K562 (cell line): ENCODE results near the gene CTDSP2. TPM values are rescaled to one million over a fixed set of nuclear protein-coding genes. Genes with fewer than 3 reads are reported as not detected.
A peak's percentile ranks its signal among the peaks of the same experiment; 100 is the strongest.

ENCODE experiments used
- ATAC-seq: fragments of 200-7000 bp; cut with Tn5 transposase; 3 replicates; pipeline ENCODE4 v1.9.1; 2020; ENCODE audit warnings: moderate library complexity
- BruUV-seq: library from RNA; stranded (reverse); fragments of 400-500 nt; replicated peaks from 2 replicates; lab custom pipeline; 2021; lab: Mats Ljungman, UMichigan
- CTCF ChIA-PET: fragments of 300-600 bp; formaldehyde crosslinking; extraction: SDS; loops from one replicate; lab custom pipeline; 2021; ENCODE audit warnings: low intra/inter-chr PET ratio; lab: Yijun Ruan, JAX
- POLR2A ChIA-PET: fragments of 300-600, 350-650 bp; sonication (Branson Sonifier 250); formaldehyde crosslinking; extraction: SDS; loops from one replicate; lab custom pipeline; 2021; ENCODE audit warnings: antibody characterized with exemption, inconsistent platforms; lab: Yijun Ruan, JAX
- DNase-seq, 4 experiments: peaks; one replicate each; pipeline versions ENCODE4 v3.0.0 to v3.0.0-alpha.2; 2011 to 2018; ENCODE audit warnings: low spot score in 3 of 4, mixed read lengths in 3 of 4; ENCODE audit errors: extremely low read depth in 1 of 4
- FAIRE-seq: peaks from 2 replicates; lab custom pipeline; 2011; peaks lifted over from hg19 to GRCh38; lab: Jason Lieb, UNC
- H2AFZ ChIP-seq: 2 replicates; pipeline ENCODE4 v1.6.0; 2011; ENCODE audit warnings: low read depth, low read length, control low read depth, inconsistent platforms
- H3K27ac ChIP-seq: fragments of 200-600 bp; 3 replicates; pipeline ENCODE4 v1.8.0; 2011; ENCODE audit warnings: low read depth, mild to moderate bottlenecking, control low read depth, inconsistent platforms, low read length, moderate library complexity, mixed read lengths; ENCODE audit errors: extremely low read depth
- H3K27me3 ChIP-seq, 2 experiments: fragments of 300-600 bp in 1 of 2; 2 replicates in 1 of 2; 3 replicates in 1 of 2; pipeline versions ENCODE4 v1.6.0 to v1.8.0; 2011; ENCODE audit warnings: inconsistent platforms in 2 of 2, low read length in 2 of 2, mild to moderate bottlenecking in 1 of 2, mixed read lengths in 1 of 2, moderate library complexity in 1 of 2; ENCODE audit not compliant: control insufficient read depth in 2 of 2, insufficient read depth in 2 of 2
- H3K36me3 ChIP-seq: fragments of 300-600 bp; 3 replicates; pipeline ENCODE4 v1.8.0; 2011; ENCODE audit warnings: mild to moderate bottlenecking, low read length, inconsistent platforms; ENCODE audit not compliant: control insufficient read depth, insufficient read depth
- H3K4me1 ChIP-seq, 2 experiments: fragments of 200-600 bp in 1 of 2; replicated peaks in 1 of 2; 2 replicates in 1 of 2; 3 replicates in 1 of 2; pipeline versions ENCODE4 v1.5.1 to v1.8.0; 2011; ENCODE audit warnings: inconsistent platforms in 2 of 2, low read length in 2 of 2, mild to moderate bottlenecking in 1 of 2, mixed read lengths in 1 of 2, moderate library complexity in 1 of 2; ENCODE audit not compliant: control insufficient read depth in 2 of 2, insufficient read depth in 2 of 2
- H3K4me2 ChIP-seq: 2 replicates; pipeline ENCODE4 v1.6.1; 2011; ENCODE audit warnings: low read length, control low read depth, inconsistent platforms, mixed read lengths; ENCODE audit not compliant: insufficient read depth
- H3K4me3 ChIP-seq: fragments of 200-600 bp; sonication (generic), shearing (Covaris generic); 2 replicates; pipeline ENCODE4 v1.5.1; 2016; ENCODE audit warnings: control low read depth, inconsistent platforms
- H3K79me2 ChIP-seq: fragments of 200-600 bp; 3 replicates; pipeline ENCODE4 v1.8.0; 2011; ENCODE audit warnings: low read length, inconsistent platforms; ENCODE audit not compliant: control insufficient read depth, insufficient read depth
- H3K9ac ChIP-seq, 2 experiments: 2 replicates each; pipeline versions ENCODE4 v1.6.0 to v1.6.1; 2011; ENCODE audit warnings: low read depth in 2 of 2, low read length in 2 of 2, control low read depth in 1 of 2, inconsistent platforms in 1 of 2, mild to moderate bottlenecking in 1 of 2, mixed read lengths in 1 of 2; ENCODE audit not compliant: insufficient read depth in 1 of 2
- H3K9me1 ChIP-seq: one replicate; pipeline ENCODE4 v1.6.0; 2011; ENCODE audit warnings: inconsistent platforms, mild to moderate bottlenecking, low read length, moderate library complexity; ENCODE audit not compliant: control insufficient read depth, insufficient read depth
- H3K9me3 ChIP-seq: replicated peaks from 2 replicates; pipeline ENCODE4 v1.5.1; 2011; ENCODE audit warnings: low read depth, low read length, inconsistent platforms; ENCODE audit not compliant: control insufficient read depth, insufficient read depth
- H4K20me1 ChIP-seq: replicated peaks from 2 replicates; pipeline ENCODE4 v1.6.1; 2011; ENCODE audit warnings: low read length, inconsistent platforms, mixed read lengths; ENCODE audit not compliant: control insufficient read depth, insufficient read depth
- CBFA2T2 ChIP-seq: fragments of 450-650 bp; conservative IDR thresholded peaks from 2 replicates; pipeline ENCODE4 v1.6.1; 2017; ENCODE audit warnings: mild to moderate bottlenecking
- CCNT2 ChIP-seq: IDR thresholded peaks from 2 replicates; pipeline ENCODE4 v1.6.1; 2011; ENCODE audit warnings: borderline replicate concordance, low read depth, mild to moderate bottlenecking, moderate library complexity, mixed read lengths, low read length; ENCODE audit not compliant: insufficient read length; ENCODE audit errors: extremely low read depth
- CREBBP ChIP-seq: IDR thresholded peaks from one replicate; pipeline ENCODE4 v1.6.1; 2012; ENCODE audit warnings: low read depth, mild to moderate bottlenecking, control low read depth, inconsistent platforms, low read length
- EHMT2 ChIP-seq: fragments of 450-650 bp; IDR thresholded peaks from 2 replicates; pipeline ENCODE4 v1.6.1; 2018; ENCODE audit warnings: antibody characterized with exemption
- FOS ChIP-seq: IDR thresholded peaks from 3 replicates; pipeline ENCODE4 v1.6.1; 2011; ENCODE audit not compliant: insufficient read length; ENCODE audit errors: extremely low read depth
- PML ChIP-seq: IDR thresholded peaks from 2 replicates; pipeline ENCODE4 v1.6.1; 2012; ENCODE audit warnings: low read length, inconsistent platforms
- PRPF4 ChIP-seq: fragments of 200-400 bp; formaldehyde crosslinking; IDR thresholded peaks from one replicate; pipeline ENCODE4 v1.6.1; 2017; ENCODE audit warnings: low read length, low read depth, mild to moderate bottlenecking; ENCODE audit not compliant: insufficient read depth, poor library complexity, severe bottlenecking
- PTRF ChIP-seq: fragments of 450-650 bp; IDR thresholded peaks from 2 replicates; pipeline ENCODE4 v1.6.1; 2016; ENCODE audit warnings: mild to moderate bottlenecking, missing genetic modification characterization, missing compliant biosample characterization
- SLC30A9 ChIP-seq: fragments of 250-450 bp; sonication (Bioruptor Pico); IDR thresholded peaks from 2 replicates; pipeline ENCODE4 v1.8.0; 2022; ENCODE audit warnings: mild to moderate bottlenecking, moderate library complexity
- SMC3 ChIP-seq: conservative IDR thresholded peaks from 2 replicates; pipeline ENCODE4 v1.6.1; 2011; ENCODE audit warnings: low read depth, low read length, improper control_type of control experiment; ENCODE audit not compliant: insufficient read depth
- TAF7 ChIP-seq: fragments of 450-650 bp; IDR thresholded peaks from 2 replicates; pipeline ENCODE4 v1.6.1; 2016; ENCODE audit warnings: missing genetic modification characterization, missing compliant biosample characterization
- TSC22D4 ChIP-seq: fragments of 450-650 bp; IDR thresholded peaks from 2 replicates; pipeline ENCODE4 v1.6.1; 2016; ENCODE audit warnings: missing genetic modification characterization, missing biosample characterization, control low read depth
- ZNF263 ChIP-seq: sonication (generic); formaldehyde crosslinking; IDR thresholded peaks from 2 replicates; pipeline ENCODE4 v1.8.0; 2022; ENCODE audit warnings: mild to moderate bottlenecking, missing genetic modification reagents, borderline replicate concordance
- WGBS: fragments of 100-300 bp; shearing (Covaris generic); methylation state at CpG from one replicate; pipeline ENCODE4 v1.1.6; 2016; ENCODE audit warnings: low coverage, mixed read lengths; ENCODE audit not compliant: insufficient coverage; ENCODE audit errors: missing lambda C conversion rate; 5-methylcytosine and 5-hydroxymethylcytosine counted together
- in situ Hi-C: fragments of 300-500 bp; cut with MboI; formaldehyde crosslinking; loops from 4 replicates; pipeline ENCODE4 v1.15.0; 2018; ENCODE audit warnings: inconsistent platforms, mixed read lengths
- intact Hi-C: fragments of 100-400 bp; cut with micrococcal nuclease; formaldehyde crosslinking; loops from 2 replicates; pipeline ENCODE4 v1.14.2; 2022
- polyA plus RNA-seq, 8 experiments: library from polyadenylated mRNA; depleted of rRNA in 4 of 8; stranded (reverse) in 5 of 8; unstranded in 3 of 8; fragments of >200 nt; fragmentation: Nextera tagmentation in 2 of 8; fragmentation: Illumina TruSeq in 1 of 8; extraction: Ambion mirVana in 2 of 8; extraction: Trizol in 1 of 8; gene quantifications; 2 replicates each; pipeline versions ENCODE4 v1.2.1 to v1.2.3, GENCODE V29; 2011 to 2014; ENCODE audit warnings: inconsistent platforms in 1 of 8, missing spikeins in 1 of 8
- total RNA-seq, 7 experiments: library from RNA; depleted of rRNA in 6 of 7; stranded (reverse); fragments of >200 nt in 6 of 7; fragmentation: Illumina TruSeq in 2 of 7; extraction: Trizol in 2 of 7; gene quantifications; 2 replicates each; pipeline versions ENCODE4 v1.2.1 to v1.2.3, GENCODE V29; 2011 to 2021; ENCODE audit warnings: low replicate concordance in 1 of 7
- TF ChIP-seq, protein P1 (sequence below): fragments of 250-450 bp; sonication (Bioruptor Pico); IDR thresholded peaks from 2 replicates; pipeline ENCODE4 v1.8.0; 2022; ENCODE audit warnings: inconsistent platforms, mild to moderate bottlenecking, moderate library complexity, borderline replicate concordance
- TF ChIP-seq, protein P2 (sequence below): sonication (generic); formaldehyde crosslinking; IDR thresholded peaks from 2 replicates; pipeline ENCODE4 v1.8.0; 2022; ENCODE audit warnings: missing genetic modification reagents, mild to moderate bottlenecking, borderline replicate concordance

CTDSP2 gene
- total and polyA plus RNA-seq, 9 of the 15 experiments (the other 6 are each of a cell fraction or from before 2014, with no cell fraction given): 20.4 to 108 (median 47.7) TPM

DNA sequence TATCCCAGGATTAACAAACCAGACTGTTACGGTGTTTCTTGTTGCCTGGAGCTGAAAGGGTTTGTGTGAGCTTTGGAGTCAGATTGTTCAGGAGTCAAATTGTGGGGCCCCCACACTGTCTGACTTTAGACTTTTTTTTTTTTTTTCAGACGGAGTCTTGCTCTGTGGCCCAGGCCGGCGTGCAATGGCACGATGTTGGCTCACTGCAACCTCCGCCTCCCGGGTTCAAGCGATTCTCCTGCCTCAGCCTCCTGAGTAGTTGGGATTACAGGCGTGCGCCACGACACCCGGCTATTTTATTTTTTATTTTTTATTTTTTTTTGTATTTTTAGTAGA is 63.1 kb downstream of the CTDSP2 start:
- Histone ChIP-seq H3K4me1 (peaks cover 8 to 12% of the 10 kb centered on the region in 2 experiments; a peak in 4 of 5 replicates), H3K36me3 (peaks cover 53% of the 10 kb centered on the region), H3K27ac (peak overlapping the region; percentile 75), H3K4me3 (peak overlapping the region; percentile 69), H3K4me2 (peak overlapping the region; percentile 96), H3K27me3 (no peaks in the 10 kb centered on the region), H3K79me2 (peaks cover 28% of the 10 kb centered on the region), H3K9ac (peak overlapping the region; percentile 89 to 99), H3K9me3 (no peaks in the 10 kb centered on the region), H4K20me1 (no peaks in the 10 kb centered on the region), H2AFZ (0 out of 2 replicates have a peak overlapping the region, but pooled peaks have one; percentile 87), H3K9me1 (no peaks in the 10 kb centered on the region)
- in situ Hi-C loops: no loop called here
- DNase-seq (no peak), ATAC-seq (peak; percentile 11), FAIRE-seq (no peak)
- no TSS peak for BruUV-seq
- WGBS: 31% methylated on average over 7 of the region's 12 CpGs
- CTCF ChIA-PET: interaction anchor here (0.6 to 1.9 kb wide), 2 partner anchors 121 to 123 kb away, joined by 4 to 14 read pairs; no protein-coding TSS in a partner anchor
- POLR2A ChIA-PET: interaction anchor here (0.6 to 1.3 kb wide), 9 partner anchors 10 to 41 kb away, joined by 3 to 7 read pairs (median 4); partner anchors contain the start of genes CYP27B1, EEF1AKMT3 and METTL1
- intact Hi-C loops: no loop called here
- TF ChIP-seq PRPF4: no peak
- TF ChIP-seq ZNF263 (CRISPR knock-in tag): no peak
- TF ChIP-seq SLC30A9: no peak
- TF ChIP-seq FOS: no peak
- TF ChIP-seq, protein P1, sequence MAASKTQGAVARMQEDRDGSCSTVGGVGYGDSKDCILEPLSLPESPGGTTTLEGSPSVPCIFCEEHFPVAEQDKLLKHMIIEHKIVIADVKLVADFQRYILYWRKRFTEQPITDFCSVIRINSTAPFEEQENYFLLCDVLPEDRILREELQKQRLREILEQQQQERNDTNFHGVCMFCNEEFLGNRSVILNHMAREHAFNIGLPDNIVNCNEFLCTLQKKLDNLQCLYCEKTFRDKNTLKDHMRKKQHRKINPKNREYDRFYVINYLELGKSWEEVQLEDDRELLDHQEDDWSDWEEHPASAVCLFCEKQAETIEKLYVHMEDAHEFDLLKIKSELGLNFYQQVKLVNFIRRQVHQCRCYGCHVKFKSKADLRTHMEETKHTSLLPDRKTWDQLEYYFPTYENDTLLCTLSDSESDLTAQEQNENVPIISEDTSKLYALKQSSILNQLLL: no peak
- no peak for TF ChIP-seq EHMT2
- TF ChIP-seq SMC3: no peak
- no peak for TF ChIP-seq TSC22D4 (tag)
- TF ChIP-seq CBFA2T2: no peak
- no peak for TF ChIP-seq TAF7 (tag)
- TF ChIP-seq CCNT2: no peak
- TF ChIP-seq CREBBP: no peak
- TF ChIP-seq, protein P2, sequence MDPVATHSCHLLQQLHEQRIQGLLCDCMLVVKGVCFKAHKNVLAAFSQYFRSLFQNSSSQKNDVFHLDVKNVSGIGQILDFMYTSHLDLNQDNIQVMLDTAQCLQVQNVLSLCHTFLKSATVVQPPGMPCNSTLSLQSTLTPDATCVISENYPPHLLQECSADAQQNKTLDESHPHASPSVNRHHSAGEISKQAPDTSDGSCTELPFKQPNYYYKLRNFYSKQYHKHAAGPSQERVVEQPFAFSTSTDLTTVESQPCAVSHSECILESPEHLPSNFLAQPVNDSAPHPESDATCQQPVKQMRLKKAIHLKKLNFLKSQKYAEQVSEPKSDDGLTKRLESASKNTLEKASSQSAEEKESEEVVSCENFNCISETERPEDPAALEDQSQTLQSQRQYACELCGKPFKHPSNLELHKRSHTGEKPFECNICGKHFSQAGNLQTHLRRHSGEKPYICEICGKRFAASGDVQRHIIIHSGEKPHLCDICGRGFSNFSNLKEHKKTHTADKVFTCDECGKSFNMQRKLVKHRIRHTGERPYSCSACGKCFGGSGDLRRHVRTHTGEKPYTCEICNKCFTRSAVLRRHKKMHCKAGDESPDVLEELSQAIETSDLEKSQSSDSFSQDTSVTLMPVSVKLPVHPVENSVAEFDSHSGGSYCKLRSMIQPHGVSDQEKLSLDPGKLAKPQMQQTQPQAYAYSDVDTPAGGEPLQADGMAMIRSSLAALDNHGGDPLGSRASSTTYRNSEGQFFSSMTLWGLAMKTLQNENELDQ (CRISPR knock-in tag): no peak
- no peak for TF ChIP-seq PTRF (tag)
- no peak for TF ChIP-seq PML
